Activated B cell treated with CpG ODN at 0.5 μM for 24 hours (primary cell): ENCODE measurements around the gene PLCL2. TPM values are rescaled to one million over a fixed set of nuclear protein-coding genes. Genes with fewer than 3 reads are reported as not detected.

Experiments used
- ATAC-seq: fragments of 200-7000 bp; cut with Tn5 transposase; one replicate; pipeline ENCODE4 v1.10.0; 2021; ENCODE audit warnings: low read depth, mild to moderate bottlenecking, moderate library complexity
- CTCF ChIA-PET: fragments of 350-600 bp; sonication (Branson Sonifier 250); formaldehyde crosslinking; loops from one replicate; lab custom pipeline; 2021; ENCODE audit warnings: antibody characterized with exemption; lab: Charles Lee
- POLR2A ChIA-PET: fragments of 350-600 bp; sonication (Branson Sonifier 250); formaldehyde crosslinking; loops from one replicate; lab custom pipeline; 2021; ENCODE audit warnings: antibody characterized with exemption; lab: Charles Lee
- DNase-seq: peaks from one replicate; pipeline ENCODE4 v3.0.0; 2022
- H3K27ac Mint-ChIP-seq: one replicate; pipeline ENCODE4 v1.8.0; 2020; ENCODE audit warnings: mixed read lengths
- H3K27me3 Mint-ChIP-seq: one replicate; pipeline ENCODE4 v1.8.0; 2021; ENCODE audit warnings: mixed read lengths
- H3K36me3 Mint-ChIP-seq: one replicate; pipeline ENCODE4 v1.8.0; 2021; ENCODE audit warnings: low read depth, mixed read lengths
- H3K4me1 Mint-ChIP-seq: one replicate; pipeline ENCODE4 v1.8.0; 2021; ENCODE audit warnings: mixed read lengths
- H3K4me3 Mint-ChIP-seq: one replicate; pipeline ENCODE4 v1.8.0; 2020; ENCODE audit warnings: mild to moderate bottlenecking, mixed read lengths
- H3K9me3 Mint-ChIP-seq: one replicate; pipeline ENCODE4 v1.8.0; 2020; ENCODE audit warnings: mixed read lengths
- intact Hi-C: fragments of 100-400 bp; cut with micrococcal nuclease; formaldehyde crosslinking; loops from one replicate; pipeline ENCODE4 v1.15.1; 2024
- total RNA-seq: library from RNA; stranded (reverse); gene quantifications from 2 replicates; pipeline ENCODE4 v1.2.3, GENCODE V29; 2022
- TF ChIP-seq, protein P1 (sequence below): fragments of 200-600 bp; IDR thresholded peaks from one replicate; pipeline ENCODE4 v1.8.0; 2022; ENCODE audit warnings: antibody characterized with exemption, mild to moderate bottlenecking

PLCL2 gene
- total RNA-seq, 1 donor from 2014 or later = 40.0 TPM

DNA sequence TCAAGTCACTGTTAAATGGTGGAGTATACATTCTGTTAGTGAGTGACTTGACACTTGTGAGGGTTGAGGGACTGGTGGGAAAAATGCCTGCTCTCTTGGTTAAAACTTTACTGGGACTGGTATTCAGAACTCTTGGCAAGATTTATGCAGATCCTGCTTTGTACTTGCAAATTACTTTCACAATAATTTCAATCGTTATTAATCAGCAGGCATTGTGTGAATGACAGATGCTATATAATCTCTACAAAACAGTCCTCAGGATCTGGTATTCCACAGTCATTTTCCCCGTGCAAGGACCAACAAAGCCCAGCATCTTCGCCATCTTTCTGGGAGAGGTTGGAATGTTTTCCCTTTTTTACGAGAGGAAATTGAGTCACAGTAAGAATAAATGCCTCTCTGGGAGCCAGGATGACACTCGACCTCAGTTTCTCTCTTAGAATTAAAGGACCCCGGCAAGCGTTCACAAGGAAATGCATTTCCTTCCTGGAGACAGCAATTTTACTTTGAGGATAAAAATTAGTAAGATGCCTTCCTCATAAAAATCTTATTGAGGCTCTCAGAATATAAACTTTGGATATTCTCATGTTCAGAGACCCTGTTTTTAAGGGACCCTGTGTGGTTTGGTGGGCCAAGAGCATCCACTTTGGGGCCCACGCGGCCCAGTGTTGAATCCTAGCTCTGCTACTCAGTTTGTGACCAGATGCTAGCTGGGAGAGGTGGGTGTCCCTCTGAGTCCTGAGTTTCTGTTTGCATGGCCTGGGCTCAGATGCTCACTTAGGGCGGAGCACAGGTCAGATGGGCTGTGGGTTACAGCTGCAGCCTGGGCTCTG, 45.3 kb upstream of the PLCL2 start:
- intact Hi-C loops = loop anchor here (5.0 kb wide), 3 partner anchors 327 to 903 kb away; partner anchors contain the start of genes OXNAD1, RFTN1 and TBC1D5
- Mint-ChIP-seq H3K9me3 (no peaks in the 10 kb centered on the region), H3K27ac (no peak overlapping the region), H3K4me3 (no peak overlapping the region), H3K27me3 (no peaks in the 10 kb centered on the region), H3K36me3 (no peaks in the 10 kb centered on the region), H3K4me1 (peaks cover 54% of the 10 kb centered on the region)
- TF ChIP-seq, protein P1, sequence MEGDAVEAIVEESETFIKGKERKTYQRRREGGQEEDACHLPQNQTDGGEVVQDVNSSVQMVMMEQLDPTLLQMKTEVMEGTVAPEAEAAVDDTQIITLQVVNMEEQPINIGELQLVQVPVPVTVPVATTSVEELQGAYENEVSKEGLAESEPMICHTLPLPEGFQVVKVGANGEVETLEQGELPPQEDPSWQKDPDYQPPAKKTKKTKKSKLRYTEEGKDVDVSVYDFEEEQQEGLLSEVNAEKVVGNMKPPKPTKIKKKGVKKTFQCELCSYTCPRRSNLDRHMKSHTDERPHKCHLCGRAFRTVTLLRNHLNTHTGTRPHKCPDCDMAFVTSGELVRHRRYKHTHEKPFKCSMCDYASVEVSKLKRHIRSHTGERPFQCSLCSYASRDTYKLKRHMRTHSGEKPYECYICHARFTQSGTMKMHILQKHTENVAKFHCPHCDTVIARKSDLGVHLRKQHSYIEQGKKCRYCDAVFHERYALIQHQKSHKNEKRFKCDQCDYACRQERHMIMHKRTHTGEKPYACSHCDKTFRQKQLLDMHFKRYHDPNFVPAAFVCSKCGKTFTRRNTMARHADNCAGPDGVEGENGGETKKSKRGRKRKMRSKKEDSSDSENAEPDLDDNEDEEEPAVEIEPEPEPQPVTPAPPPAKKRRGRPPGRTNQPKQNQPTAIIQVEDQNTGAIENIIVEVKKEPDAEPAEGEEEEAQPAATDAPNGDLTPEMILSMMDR = no peak
- ATAC-seq (no peak), DNase-seq (no peak)
- CTCF ChIA-PET = interaction anchor here (1.5 kb wide), 1 partner anchor 11 kb away, joined by 6 read pairs; no protein-coding TSS in a partner anchor
- POLR2A ChIA-PET = interaction anchor here (3.7 kb wide), 1 partner anchor 45 kb away, joined by 56 read pairs; the partner anchor contains the start of gene PLCL2

DNA sequence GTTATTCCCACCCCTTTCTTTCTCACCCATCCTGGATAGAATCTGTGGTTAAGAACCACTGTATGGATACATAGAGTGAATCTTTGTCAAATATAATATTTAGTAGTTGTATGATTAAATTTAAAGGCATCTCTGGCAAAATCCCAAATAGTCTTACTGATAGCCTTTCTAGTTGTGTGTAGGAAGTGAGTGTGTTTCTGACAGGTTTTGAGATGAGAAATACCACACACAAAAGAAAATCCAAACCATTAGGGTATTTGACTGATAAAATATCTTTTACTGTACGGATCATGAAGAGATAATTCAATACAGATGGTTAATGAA, 44.7 kb upstream of the PLCL2 start:
- Mint-ChIP-seq H3K27me3 (no peaks in the 10 kb centered on the region), H3K9me3 (no peaks in the 10 kb centered on the region), H3K36me3 (no peaks in the 10 kb centered on the region), H3K4me3 (no peak overlapping the region), H3K27ac (no peak overlapping the region), H3K4me1 (peaks cover 56% of the 10 kb centered on the region)
- intact Hi-C loops = loop anchor here (5.0 kb wide), 3 partner anchors 328 to 902 kb away; partner anchors contain the start of genes OXNAD1, RFTN1 and TBC1D5
- no peak for DNase-seq
- TF ChIP-seq, protein P1 = no peak
- ChIA-PET CTCF (no interaction called here), POLR2A (interaction anchor here (3.7 kb wide), 1 partner anchor 45 kb away, joined by 56 read pairs; the partner anchor contains the start of gene PLCL2)
- ATAC-seq = no peak

DNA sequence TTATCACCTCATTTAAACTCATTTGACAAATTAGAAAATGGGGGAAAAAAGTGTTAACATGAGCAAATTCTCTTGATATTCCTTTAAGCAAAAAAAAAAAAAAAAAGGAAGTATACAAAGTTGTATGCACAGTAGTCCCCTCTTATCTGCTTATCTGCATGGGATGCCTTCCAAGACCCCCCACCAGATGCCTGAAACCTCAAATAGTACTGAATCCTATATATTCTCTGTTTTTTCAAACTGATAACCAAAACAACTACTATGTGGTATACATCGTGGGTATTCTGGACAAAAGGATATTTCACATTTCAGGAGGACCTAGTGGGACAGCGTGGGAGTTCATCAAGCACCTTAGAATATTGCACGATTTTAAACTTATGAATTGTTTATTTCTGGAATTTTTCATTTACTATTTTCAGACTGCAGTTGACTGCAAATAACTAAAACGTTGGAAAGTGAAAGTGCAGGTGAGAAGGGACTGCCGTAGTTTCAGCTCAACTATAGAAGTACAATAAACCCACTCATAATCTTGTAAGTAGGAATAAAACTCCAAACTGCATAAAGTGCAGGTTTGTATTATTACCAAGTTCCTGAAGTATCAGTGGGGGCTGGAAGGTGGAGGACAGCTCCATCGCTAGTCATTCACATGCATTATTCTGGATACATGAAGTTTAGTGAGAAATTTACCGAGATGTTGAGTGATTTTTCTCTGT, 43.6 kb upstream of the PLCL2 start:
- TF ChIP-seq, protein P1 = no peak
- Mint-ChIP-seq H3K36me3 (no peaks in the 10 kb centered on the region), H3K9me3 (no peaks in the 10 kb centered on the region), H3K27me3 (no peaks in the 10 kb centered on the region), H3K4me1 (peaks cover 58% of the 10 kb centered on the region), H3K4me3 (peak overlapping the region; percentile 75), H3K27ac (peak overlapping the region; percentile 98)
- ChIA-PET CTCF (interaction anchor here (0.9 to 1.9 kb wide), 3 partner anchors 12 to 43 kb away, joined by 3 to 14 read pairs (median 4); partner anchors contain the start of gene PLCL2), POLR2A (interaction anchor here (0.7 to 3.7 kb wide), 8 partner anchors 8 to 1204 kb away, joined by 3 to 56 read pairs (median 6); partner anchors contain the start of genes PLCL2 and TBC1D5)
- intact Hi-C loops = loop anchor here (5.0 kb wide), 3 partner anchors 329 to 901 kb away; partner anchors contain the start of genes OXNAD1, RFTN1 and TBC1D5
- ATAC-seq = no peak
- DNase-seq = no peak

DNA sequence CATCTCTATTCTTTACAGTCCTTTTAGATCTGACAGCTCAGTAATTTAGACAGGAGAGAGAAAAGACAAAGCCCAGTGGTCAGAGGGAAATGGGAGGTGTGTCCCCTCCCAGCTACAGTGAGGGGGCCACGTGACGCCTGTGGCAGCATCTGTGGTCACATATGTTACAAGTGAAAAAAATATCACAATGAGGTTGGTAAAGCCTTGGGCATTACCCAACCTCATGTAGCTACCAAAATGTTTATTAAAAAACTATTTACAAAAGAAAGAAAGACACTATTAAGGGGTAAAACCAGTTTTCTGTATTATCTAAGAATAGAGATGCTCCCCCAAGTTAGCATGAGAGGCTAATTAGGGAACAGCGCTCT, 42.9 kb upstream of the PLCL2 start:
- H3K27ac Mint-ChIP-seq = peak overlapping the region; percentile 98
- no peaks in the 10 kb centered on the region for H3K9me3 Mint-ChIP-seq
- POLR2A ChIA-PET = interaction anchor here (0.7 to 3.7 kb wide), 8 partner anchors 40 to 1205 kb away, joined by 3 to 56 read pairs (median 4); partner anchors contain the start of genes PLCL2 and TBC1D5
- H3K4me1 Mint-ChIP-seq = peaks cover 63% of the 10 kb centered on the region
- H3K36me3 Mint-ChIP-seq = no peaks in the 10 kb centered on the region
- H3K4me3 Mint-ChIP-seq = peak overlapping the region; percentile 75
- peak; percentile 35 for ATAC-seq
- H3K27me3 Mint-ChIP-seq = no peaks in the 10 kb centered on the region
- TF ChIP-seq, protein P1 = no peak
- no peak for DNase-seq
- CTCF ChIA-PET = interaction anchor here (0.8 to 1.9 kb wide), 3 partner anchors 9 to 42 kb away, joined by 4 to 14 read pairs (median 4); partner anchors contain the start of gene PLCL2
- intact Hi-C loops = loop anchor here (1.0 to 5.0 kb wide), 8 partner anchors 13 to 900 kb away; partner anchors contain the start of genes OXNAD1, PLCL2, RFTN1 and TBC1D5
